Measurements from ENCODE around the gene ALDH1L1.
A peak's percentile ranks its signal among the peaks of the same experiment; 100 is the strongest.

The ALDH1L1 gene

DNA sequence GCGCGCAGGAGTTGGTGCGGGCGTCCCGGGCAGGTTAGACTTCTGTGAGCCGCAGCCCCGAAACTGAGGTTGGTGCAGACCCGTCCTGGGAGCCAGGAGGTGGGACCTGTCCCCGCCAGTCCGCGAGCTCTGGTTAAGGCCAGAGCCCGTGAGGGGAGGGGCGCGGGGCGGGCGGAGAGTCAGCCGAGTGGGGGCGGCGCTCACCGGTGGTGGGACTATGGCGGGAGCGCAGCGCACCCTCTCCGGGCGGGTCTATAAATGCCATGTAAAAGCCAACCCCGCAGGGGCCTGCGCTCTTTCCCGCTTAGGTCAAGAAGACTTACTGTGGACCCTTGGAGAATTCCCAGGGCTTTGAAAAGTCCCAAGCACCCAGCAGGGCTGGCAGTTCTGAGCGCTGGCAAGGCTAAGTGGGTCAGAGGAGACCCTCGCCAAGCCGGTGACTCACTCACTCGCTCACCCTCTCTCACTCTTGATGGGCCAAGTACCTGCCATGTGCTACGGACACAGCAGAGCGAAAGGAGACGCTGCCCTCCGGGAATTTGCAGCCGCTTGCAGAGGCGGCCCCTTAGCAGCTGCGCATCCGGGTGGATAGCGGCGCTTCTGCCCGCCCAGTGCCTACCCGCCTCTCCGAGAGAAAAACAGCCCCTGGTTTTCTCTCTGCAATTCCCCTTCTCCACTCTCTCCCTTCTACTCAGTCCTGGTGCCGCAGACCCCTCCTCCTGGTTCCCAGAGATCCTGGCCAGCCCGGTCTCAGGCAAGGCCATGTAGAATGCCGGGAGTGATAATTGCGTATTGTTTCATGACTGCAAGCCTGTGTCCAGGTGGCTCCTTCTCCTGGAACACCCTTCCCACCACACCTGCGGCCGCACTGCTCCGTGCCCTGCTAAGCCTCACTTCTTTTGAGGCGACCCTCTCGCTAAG is at the start of gene ALDH1L1:
TSS of gene ALDH1L1 (minus strand) at position 110 of the 921 bp plus-strand sequence. CDS start 19,607 bp downstream, outside the sequence.
- no peak for DNase-seq

DNA sequence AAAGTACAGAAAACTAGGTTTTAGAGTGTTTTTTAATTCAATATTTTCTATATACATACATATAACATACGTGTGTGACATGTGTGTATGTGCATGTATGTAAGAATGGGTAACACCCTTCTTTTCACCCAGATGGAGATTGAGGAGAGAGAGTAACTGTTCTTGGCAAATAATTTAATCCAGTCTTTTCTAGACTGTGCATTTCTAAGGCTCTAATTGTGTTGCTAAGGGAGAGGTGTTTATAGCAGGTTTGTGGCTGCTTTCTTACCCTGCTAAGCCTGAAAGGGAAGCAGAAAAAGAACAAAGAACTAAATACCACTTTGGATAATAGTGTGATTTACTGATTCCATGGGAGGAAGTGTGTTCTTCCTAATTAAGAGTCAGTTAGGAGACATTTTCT is 46.0 kb upstream of the ALDH1L1 start:
- DNase-seq = no peak

DNA sequence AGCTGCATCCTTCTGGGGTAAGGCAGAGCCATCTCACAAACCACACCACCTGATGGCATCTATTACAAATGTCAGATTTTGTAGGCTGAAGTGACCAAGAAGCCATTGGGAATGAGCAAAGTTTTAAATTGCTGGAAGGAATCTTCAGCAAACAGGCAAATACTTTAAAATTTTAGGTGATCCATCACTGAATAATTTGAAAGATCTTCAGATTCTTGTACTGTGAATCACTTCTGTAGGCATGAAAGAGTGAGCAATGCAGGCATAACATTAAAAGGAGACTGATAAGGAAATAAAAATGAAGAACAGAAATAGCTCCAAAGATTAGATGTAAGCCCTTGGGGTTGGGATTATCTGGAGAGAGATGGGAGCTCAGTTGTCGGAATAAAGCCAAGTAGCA is 36.0 kb upstream of the ALDH1L1 start:
- no peak for DNase-seq

DNA sequence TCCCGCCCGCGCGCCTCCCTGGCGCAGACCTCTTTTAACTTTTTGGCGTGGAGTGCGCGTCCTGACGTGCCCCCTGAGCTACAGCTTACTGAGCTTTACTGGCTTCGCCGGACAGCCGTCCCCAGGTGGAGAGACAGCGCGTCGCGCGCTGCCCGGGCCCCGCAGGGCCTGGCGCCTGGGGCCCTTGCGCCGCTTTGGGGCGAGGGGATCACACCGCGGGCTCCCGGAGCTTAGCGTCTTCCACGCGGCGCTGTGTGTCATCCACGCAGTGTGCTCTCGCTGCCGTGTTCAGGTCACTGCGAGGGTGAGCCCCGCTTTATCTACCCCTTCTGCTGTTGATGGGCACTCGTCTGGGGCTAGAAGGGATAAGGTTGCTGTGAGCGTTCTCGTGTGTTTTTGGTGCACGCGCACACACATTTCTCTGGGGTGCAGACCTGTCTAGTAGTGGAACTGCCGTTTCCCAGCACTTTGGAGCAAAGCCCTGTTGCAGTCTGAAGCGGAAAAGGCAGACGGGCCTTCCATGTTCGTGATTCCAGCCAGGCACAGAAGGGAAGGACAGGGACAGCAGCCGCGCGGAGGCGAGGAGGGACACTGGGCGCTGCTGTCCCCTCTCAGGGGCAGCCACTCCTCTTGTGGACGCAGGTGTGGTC is 33.1 kb upstream of the ALDH1L1 start:
- DNase-seq = no peak

DNA sequence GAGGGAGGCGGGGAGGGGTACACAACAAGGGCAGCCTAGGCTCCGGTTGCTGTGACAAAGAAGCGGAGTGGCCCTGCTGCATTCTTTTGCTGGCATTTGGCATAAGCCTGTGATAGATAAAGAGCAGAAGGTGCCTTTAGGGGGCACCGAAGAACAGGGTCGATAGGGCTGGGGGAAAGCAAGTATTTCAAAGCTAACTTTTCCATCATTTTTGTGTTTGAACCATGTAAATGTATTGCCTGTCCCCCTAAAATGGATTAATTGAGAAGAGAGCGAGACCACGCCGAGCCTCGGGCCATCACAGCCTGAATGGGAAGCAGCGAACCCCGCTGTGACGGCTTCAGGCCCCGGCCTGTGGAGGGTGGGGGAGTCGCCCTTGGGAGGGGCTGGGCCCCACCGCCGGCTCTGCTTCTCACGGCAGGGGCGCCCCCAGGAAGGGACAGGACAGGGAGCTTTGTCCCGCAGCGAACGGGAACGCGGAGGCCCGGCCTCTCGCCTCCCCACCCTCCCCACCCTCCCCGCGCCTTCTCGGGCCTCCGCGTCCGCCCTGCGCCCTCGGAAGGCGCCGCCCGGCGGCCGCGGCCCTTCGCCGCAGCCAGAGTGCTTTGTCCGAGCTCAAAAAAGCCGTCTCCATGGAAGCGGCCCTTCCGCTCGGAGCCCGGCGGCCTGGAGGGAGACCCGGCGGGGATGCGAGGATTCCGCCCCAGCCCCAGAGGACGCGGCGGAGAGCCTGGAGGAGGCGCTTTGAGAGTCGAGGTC is 32.4 kb upstream of the ALDH1L1 start:
- no peak for DNase-seq

DNA sequence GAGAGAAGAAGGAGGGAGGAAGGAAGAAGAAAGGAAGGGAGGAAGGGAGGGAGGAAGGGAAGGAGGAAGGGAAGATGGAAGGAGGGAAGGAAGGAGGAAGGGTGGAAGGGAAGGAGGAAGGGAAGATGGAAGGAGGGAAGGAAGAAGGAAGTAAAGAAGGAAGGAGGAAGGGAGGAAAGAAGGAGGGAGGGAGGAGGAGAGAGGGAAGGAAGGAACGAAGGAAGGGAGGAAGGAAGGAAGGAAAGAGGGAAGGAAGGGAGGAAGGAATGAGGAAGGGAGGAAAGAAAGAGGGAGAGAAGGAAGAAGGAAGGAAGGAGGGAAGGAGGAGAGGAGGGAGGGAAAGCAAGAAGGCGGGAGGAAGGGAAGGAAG is 31.8 kb upstream of the ALDH1L1 start:
- no peak for DNase-seq

DNA sequence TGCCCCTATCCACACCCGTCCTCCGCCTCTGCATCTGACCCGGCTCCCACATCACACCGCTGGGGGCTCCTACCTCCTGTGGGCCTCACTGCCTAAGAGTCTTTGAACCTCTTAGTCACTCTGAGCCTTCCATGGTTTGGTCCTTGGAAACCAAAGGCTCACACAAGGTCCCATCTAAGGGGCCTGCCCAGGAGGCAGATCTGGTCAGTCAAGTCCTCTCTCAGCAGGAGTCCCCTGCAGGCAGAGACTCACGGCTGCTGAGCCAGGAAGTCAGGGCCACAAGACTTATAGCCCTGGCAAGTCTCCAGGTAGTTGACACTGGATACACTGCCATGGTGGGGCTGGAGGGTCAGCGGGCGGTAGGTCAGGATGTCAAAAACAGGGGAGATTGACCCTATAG is 31.2 kb upstream of the ALDH1L1 start:
- no peak for DNase-seq

DNA sequence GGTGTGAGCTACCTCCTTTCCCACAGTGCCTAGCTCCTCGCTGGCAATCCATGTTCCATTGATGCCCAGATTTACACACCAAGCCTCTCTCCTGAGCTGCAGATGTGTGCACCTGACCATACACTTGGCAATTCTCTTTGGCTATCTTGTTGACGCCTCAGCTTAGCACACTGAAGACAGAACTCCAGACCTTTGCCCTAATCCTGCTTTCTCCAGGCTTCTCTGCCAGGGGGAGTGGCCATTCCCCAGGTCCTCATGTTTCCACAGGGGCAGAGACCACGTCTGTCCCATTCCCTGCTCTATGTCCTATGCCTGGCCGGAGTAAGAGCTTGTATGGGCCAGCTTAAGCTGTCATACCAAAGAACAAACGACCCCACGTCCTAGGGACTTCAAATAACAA is 30.2 kb upstream of the ALDH1L1 start:
- no peak for DNase-seq

DNA sequence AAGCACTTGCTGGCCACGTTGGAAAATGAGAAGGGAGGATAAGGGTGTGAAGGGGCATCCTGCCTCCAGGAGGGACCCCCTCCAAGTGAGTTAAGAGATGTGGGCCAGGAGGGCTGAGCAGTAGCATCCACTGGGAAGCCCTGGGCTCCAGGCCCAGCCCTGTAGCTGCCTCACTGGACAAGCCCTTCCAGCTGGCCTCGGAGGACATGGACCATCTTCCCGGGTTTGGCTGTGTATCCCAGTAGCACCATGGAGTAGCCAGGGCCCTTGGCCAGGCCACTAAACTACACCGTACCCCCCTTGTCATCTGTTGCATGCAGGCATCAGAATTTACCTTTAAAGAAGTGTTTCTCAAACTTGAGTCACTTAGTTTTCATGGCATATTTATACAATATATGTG is 29.4 kb upstream of the ALDH1L1 start:
- DNase-seq = no peak

DNA sequence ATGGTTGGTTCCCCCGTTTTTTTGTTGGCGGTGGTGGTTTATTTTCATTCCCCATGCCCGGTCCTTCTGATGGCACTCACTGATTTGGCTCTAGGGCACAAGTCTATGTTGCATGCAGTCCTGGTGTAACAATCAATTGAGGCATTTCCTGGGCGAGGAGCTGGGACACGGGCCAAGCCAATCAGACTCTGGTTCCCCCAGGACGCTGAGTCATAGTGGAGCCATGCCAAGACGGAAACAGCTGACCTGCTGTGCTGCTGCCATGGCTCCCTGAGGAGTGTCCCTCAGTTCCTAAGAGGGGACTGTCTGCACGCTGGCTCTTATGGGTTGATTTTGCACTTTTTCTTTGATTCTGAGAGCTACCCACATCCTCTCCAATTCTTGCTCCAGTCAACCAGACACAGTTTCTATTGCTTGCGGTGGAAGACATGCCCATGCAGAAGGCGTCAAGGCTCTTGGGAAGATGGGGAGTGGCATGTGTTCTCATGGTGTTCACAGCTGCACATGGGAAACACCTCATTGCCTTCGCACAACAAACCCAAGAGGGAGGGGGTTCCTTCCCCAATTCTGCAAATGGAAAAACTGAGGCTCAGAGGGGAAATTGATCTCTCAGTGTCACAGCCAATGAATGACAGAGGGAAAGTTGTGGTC is 28.3 kb upstream of the ALDH1L1 start:
- no peak for DNase-seq

DNA sequence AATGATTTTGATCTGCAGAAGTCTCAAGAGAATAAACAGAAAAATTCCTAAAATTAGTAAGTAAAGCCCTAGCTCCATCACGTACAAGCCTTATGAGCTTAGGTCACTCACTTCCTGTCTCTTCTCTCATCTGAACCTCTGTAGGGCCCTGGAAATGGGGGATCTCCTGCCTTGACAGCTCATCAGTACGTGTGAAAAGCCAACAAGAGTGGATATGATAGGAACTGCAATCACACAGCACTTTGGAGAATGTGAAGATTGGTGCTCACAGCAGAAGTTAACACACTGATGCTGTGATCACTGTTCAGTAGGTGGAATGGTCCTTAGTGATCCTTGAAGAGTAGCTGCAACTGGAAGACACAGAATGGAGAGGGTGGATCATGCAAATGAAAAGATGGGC is 27.8 kb upstream of the ALDH1L1 start:
- no peak for DNase-seq

DNA sequence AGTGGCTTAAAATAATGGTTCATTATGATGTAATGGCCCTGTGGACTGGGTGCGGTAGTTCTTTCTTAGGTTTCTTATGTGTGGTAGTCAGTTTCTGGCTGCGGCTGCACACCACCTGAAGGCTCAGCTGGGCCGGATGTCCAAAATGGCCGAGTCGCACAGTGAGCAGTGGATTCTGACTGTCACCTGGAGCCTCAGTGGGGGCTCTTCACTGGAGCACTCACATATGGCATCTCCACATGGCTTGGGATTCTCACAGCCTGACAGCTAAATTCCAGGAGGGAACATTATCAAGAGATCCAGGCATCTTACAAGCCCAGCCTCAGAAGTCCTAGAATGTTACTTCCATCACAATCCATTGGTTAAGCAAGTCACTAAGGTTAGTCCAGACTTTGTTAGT is 26.8 kb upstream of the ALDH1L1 start:
- DNase-seq = no peak

DNA sequence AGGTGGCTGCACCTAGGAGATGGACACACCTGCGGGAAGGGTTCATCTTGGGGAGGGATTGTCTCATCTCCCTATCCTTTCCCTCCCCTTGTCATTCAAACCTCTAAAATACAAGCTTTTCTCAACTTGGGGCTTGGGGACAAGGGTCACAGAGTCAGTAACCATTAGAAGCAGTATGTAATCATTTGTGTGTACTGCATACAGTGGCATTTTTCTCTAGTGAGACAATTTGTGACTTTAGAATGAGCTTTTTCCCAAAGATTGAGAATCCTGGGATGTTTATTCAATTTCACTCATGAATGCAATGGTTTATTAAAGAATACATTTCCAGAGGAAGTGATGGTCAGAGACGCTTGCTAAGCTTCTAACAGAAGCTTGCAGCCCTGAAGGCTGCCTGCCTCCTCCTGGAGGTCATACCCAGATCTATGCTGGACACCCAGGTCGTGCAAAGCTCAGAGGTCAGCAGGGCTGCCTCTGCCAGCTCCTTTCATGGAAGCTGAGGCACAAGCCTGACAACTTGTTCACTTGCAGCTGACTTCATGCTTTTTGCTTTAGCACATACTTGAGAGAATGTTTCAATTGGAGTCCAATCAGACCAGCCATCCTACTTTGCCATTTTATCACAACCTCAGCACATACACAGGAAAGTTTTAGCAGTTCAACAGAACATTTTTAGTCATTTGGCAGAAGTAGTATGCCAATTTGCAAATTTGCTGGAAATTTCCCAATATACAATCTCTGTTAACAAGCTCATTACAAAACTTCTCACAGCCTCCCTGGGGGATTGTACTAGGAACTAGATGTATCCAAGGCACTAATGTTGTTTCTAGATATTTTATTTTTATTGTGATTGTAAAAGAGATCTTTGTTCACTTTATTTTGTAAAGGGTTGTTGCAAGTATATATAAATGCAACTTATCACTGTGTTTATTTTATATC is 25.6 kb upstream of the ALDH1L1 start:
- no peak for DNase-seq

DNA sequence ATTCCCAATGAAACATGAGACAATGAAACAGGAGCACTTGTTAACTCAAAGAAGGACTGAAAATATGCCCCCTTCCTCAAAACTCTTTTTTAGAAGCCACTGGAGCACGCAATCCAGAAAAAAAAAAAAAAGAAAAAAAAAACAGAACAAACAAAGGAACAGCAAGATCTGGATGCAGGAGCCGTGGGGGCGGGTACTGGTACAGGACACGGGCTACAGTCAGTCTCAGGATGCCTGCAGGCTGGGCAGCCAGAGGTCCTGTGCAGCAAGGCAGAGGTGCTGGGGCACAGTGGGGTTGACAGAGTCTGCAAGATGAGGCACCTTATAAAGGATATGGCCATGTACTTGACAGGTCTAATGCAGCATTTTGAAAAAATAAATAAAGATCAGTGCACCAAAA is 22.3 kb upstream of the ALDH1L1 start:
- DNase-seq = no peak

DNA sequence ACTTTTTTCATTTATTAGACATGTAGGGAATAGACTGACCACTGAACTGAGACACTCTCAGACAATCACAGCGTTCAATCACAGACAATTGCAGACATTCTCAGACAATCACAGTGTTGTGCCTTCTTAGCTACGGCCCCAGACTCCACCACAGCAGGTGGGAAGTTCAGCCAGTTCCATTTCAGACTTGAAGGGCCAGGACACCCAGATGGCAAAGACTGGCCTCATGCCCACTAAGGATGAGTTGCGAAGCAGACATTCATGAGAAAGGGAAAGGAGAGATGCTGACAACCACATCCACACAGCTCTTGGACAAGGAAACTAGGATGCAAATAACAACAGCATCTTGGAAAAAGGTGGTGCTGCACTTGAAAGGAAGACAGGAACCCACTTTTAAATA is 21.9 kb upstream of the ALDH1L1 start:
- no peak for DNase-seq

DNA sequence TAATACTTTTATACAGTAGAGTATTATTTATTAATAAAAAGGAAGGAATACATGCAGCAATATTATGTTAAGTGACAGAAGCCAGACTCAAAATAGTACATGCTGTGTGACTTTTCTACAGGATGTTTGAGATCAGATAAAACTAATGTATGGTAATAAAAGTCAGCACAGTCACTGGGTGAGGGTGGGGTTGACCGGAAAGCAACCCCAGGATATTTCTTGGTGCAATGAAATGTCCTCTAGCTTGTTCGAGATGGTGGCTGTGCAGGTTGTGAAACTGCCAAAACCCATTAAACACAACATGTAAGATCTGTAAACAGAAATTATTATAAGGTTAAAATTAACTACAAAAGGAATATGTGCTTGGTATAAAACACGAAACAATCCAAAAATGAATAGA is 20.8 kb upstream of the ALDH1L1 start:
- no peak for DNase-seq

DNA sequence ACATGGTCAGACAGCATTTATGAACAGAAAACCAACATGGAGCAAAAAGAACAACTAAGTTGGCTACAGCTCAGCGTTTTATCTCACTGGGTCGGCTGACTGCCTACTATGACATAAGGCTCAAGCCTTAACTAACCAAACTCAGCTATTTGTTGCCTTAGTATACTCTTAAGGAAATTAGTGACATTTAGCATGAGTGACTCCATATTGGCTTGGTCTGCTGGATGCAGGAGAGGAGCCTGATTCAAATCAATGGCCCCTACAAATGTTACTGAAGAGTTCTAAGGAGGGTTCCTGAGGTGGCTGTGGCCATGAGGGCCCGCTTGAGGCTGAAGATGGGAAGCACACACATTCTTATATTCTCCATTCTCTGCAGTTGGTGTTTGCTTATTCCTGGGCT is 20.1 kb upstream of the ALDH1L1 start:
- DNase-seq = no peak

DNA sequence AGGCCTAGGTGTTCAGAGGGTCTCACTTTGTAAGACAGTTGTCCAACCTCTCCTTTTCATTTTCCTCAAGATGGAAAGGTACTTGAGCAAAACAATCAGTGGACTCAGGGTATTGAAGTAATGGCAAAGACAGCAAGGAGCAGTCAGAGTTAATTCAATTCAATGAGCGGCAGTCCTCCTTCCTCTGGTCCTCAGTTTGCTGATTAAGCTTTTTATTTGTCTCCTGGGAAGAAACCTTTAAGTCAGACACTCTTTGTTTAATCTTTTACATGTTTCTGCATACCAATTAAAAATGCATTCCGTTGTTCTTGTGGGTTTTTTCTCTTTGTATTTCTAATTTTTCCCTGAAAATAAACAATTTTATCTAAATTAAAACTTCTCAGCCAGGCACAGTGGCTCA is 18.9 kb upstream of the ALDH1L1 start:
- DNase-seq = no peak

DNA sequence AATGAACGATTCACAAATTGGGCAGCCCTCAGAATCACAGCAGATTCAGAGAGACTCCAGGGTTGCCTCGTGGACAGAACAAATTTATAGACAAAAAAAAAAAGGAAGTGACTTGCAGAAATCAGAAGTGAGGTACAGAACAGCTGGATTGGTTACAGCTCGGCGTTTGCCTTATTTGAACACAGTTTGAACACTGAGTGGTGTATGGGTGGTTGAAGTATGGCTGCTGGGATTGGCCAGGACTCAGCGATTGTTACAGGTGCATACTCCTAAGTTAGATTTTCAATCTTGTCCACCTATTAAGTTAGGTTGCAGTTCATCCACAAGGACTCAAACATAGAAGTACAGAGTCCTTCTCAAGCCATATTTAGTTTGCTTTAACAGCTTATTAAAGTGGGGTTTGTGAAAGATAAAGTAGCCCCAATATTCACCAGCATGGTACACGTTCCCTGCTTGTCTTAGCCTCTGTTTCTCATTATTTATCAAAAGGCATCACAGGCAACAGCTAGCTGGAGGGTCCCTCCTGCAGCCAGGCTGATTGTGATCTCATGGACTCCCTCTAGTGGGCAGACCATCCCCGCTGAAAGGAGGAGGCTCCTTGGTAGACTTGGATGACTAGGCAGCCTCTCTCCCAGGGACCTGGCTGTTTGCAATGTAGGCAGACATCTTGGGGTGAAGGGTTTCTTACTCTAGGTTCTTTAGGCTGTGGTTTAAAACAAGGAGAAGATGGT is 17.6 kb upstream of the ALDH1L1 start:
- peak in 2 of 4 experiments; percentile 6 to 18 for DNase-seq

DNA sequence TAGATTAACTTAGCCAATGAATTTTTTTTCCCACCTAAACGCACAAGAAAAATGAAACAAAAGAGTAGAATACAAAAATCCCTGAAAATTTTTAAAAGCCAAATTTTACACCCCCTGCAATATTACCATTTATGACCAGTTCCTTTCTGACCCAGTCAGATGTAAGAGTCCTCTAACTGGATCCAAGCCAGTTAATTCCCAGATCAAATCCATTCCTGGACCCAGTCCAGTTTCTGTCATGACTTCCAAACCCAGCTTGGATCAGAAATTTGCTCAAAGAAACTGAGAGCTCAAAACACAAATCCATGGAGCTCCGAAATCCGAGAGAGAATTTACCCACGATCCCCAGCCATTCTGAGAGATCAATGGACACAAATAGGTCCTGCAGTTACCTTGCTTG is 17.0 kb upstream of the ALDH1L1 start:
- no peak for DNase-seq

DNA sequence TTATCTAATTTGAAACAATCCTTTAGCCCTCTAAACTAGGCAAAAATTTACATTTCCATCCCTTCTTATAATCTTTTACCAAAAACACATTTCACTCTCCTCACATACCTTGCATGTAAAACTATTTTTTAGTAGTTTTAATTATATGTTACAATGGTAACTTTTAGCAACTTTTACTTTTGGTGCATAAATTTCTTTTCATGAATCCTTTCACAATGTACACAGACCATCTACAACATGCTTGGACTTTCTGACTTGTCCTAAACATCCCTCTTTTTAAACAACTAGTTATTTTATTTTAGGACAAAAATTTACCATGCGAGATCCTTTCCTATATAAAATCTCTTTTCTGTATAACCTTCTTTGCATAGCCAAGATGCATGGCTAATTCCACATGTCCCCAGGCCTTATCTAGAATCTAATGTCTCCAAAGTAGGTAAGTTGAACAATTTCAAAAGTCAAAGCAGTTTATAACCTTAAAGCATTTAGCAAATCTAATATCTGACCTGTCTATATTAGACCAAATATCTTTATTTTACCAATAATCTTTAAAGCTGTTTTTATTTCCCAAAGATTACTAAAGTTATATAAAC is 14.4 kb upstream of the ALDH1L1 start:
- no peak for DNase-seq
